ENCODE data around the gene IZUMO1. TPM values are rescaled to one million over a fixed set of nuclear protein-coding genes. Genes with fewer than 3 reads are reported as not detected.

IZUMO1 gene
- total and polyA plus RNA-seq, 2 donors (not counting 3 experiments of a cell fraction or from before 2014, with no cell fraction given): 0.18 to 1.2 TPM

- peak overlapping the region; percentile 37 to 63 (median 50) for H3K4me3 ChIP-seq (replicated peaks in 1 of 3; ENCODE audit: insufficient read depth in 1 of 3, low read depth in 1 of 3, low read length in 3 of 3)
- CTCF ChIA-PET: interaction anchor here (0.6 to 3.9 kb wide), 15 partner anchors 9 to 257 kb away, joined by 3 to 31 read pairs (median 5); partner anchors contain the start of genes CA11 and FUT2
- no peaks in the 10 kb centered on the region for H3K27me3 ChIP-seq (ENCODE audit: control insufficient read depth in 2 of 2, insufficient read depth in 2 of 2, low read length in 2 of 2)
- no peaks in the 10 kb centered on the region for H4K20me1 ChIP-seq (replicated peaks; ENCODE audit: control insufficient read depth, extremely low read depth, insufficient read depth, low read length)
- no peaks in the 10 kb centered on the region for H3K79me2 ChIP-seq (ENCODE audit: control insufficient read depth, insufficient read depth, low read length)
- no TSS peak for BruUV-seq (replicated peaks)
- intact Hi-C loops (cut with micrococcal nuclease): no loop called here
- DNase-seq (ENCODE audit: low read depth, low spot score) (no peak), FAIRE-seq (no peak)
- H3K4me2 ChIP-seq (ENCODE audit: insufficient read depth, low read length): peak overlapping the region; percentile 61
- H3K9me3 ChIP-seq (replicated peaks; ENCODE audit: control insufficient read depth, insufficient read depth, low read length): no peaks in the 10 kb centered on the region
- no peak overlapping the region for H3K27ac ChIP-seq (ENCODE audit: insufficient read depth, low read depth, low read length)
- peak overlapping the region; percentile 7 for H3K9ac ChIP-seq (replicated peaks; ENCODE audit: extremely low read depth, insufficient read depth, low read length)
- H2AFZ ChIP-seq (ENCODE audit: low read depth, low read length): peak overlapping the region; percentile 85
- no peak for TF ChIP-seq POLR2A (IDR thresholded peaks at IDR 0.05; ENCODE audit: low read depth, low read length)
- TF ChIP-seq GATA2 (IDR thresholded peaks at IDR 0.05; ENCODE audit: insufficient read depth, insufficient read length, low read depth, low read length): no peak
- no peak for TF ChIP-seq POLR2AphosphoS5 (IDR thresholded peaks at IDR 0.05; ENCODE audit: insufficient read depth, low read depth, low read length)
- peak in 1 of 2 donors; percentile 19 for TF ChIP-seq CTCF (IDR thresholded peaks at IDR 0.05; ENCODE audit: extremely low read depth in 1 of 2, insufficient read depth in 1 of 2, low read depth in 1 of 2, low read length in 2 of 2)
- TF ChIP-seq JUN (IDR thresholded peaks at IDR 0.05; ENCODE audit: borderline replicate concordance, insufficient read depth, insufficient read length, low read depth): no peak
- TF ChIP-seq MYC (IDR thresholded peaks at IDR 0.05; ENCODE audit: low read depth, low read length): no peak
- TF ChIP-seq FOS (IDR thresholded peaks at IDR 0.05; ENCODE audit: borderline replicate concordance, insufficient read depth, low read length): no peak
- TF ChIP-seq, protein P1, sequence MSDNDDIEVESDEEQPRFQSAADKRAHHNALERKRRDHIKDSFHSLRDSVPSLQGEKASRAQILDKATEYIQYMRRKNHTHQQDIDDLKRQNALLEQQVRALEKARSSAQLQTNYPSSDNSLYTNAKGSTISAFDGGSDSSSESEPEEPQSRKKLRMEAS (IDR thresholded peaks at IDR 0.05; ENCODE audit: insufficient read depth, insufficient read length): no peak
- dilution Hi-C loops (cut with MboI; ENCODE audit: extremely low pct_ligation_motif_present, low sequenced_read_pairs): no loop called here
- peaks cover 15% of the 10 kb centered on the region for H3K4me1 ChIP-seq (ENCODE audit: control insufficient read depth, extremely low read depth, insufficient read depth, low read length)
- no peaks in the 10 kb centered on the region for H3K36me3 ChIP-seq (ENCODE audit: control insufficient read depth in 2 of 2, extremely low read depth in 1 of 2, insufficient read depth in 2 of 2, low read length in 2 of 2)
- no peaks in the 10 kb centered on the region for H3K9me1 ChIP-seq (replicated peaks; ENCODE audit: control insufficient read depth, extremely low read depth, insufficient read depth, low read length)
- POLR2A ChIA-PET: interaction anchor here (1.0 kb wide), 1 partner anchor 12 kb away, joined by 3 read pairs; no protein-coding TSS in a partner anchor
These were observed 33.5 kb downstream of the IZUMO1 start for GRCh38 chr19:48713041-48713863.

Measured in endothelial cell of umbilical vein (primary cell).